Measurements from ENCODE around the gene PACS2. TPM values are rescaled to one million over a fixed set of nuclear protein-coding genes. Genes with fewer than 3 reads are reported as not detected.

The PACS2 gene
- total RNA-seq, 1 experiment from 2014 or later: 43.3 TPM

DNA sequence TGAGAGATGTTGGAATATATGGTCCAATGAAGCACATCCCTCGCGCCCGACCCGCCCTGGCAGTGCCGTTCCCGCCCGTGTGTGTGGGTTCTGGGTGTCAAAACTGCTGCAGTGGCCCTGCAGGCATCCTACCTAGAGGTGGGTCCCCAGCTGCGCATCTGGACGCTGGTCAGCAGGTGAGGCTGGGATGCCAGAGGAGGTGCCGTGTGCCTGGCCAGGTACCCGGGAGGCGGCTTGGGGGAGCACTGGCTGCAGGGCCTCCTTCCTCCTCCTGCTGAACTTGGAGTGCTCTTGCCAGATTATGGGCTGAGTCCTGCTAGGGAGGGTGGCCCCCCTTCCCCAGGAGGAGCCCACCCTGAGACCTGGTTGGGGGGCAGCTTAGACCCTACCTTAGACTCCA, 110.3 kb downstream of the PACS2 start:
- H2AFZ ChIP-seq: no peak overlapping the region
- H3K4me3 ChIP-seq: no peak overlapping the region
- H3K4me2 ChIP-seq: no peak overlapping the region
- H3K4me1 ChIP-seq (replicated peaks; ENCODE audit: insufficient read depth): peaks cover 12% of the 10 kb centered on the region
- peaks cover 10% of the 10 kb centered on the region for H3F3A ChIP-seq (ENCODE audit: insufficient read depth, low read depth)
- peaks cover 87% of the 10 kb centered on the region for H3K79me2 ChIP-seq (ENCODE audit: low read depth)
- TF ChIP-seq, protein P1, sequence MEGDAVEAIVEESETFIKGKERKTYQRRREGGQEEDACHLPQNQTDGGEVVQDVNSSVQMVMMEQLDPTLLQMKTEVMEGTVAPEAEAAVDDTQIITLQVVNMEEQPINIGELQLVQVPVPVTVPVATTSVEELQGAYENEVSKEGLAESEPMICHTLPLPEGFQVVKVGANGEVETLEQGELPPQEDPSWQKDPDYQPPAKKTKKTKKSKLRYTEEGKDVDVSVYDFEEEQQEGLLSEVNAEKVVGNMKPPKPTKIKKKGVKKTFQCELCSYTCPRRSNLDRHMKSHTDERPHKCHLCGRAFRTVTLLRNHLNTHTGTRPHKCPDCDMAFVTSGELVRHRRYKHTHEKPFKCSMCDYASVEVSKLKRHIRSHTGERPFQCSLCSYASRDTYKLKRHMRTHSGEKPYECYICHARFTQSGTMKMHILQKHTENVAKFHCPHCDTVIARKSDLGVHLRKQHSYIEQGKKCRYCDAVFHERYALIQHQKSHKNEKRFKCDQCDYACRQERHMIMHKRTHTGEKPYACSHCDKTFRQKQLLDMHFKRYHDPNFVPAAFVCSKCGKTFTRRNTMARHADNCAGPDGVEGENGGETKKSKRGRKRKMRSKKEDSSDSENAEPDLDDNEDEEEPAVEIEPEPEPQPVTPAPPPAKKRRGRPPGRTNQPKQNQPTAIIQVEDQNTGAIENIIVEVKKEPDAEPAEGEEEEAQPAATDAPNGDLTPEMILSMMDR (conservative IDR thresholded peaks at IDR 0.05): no peak
- no peak for TF ChIP-seq EZH2 (IDR thresholded peaks at IDR 0.05; ENCODE audit: low read depth)
- CTCF ChIA-PET: no interaction called here
- H4K20me1 ChIP-seq (ENCODE audit: insufficient read depth): peaks cover 59% of the 10 kb centered on the region
- no TSS peak for BruUV-seq (replicated peaks)
- H3K27ac ChIP-seq: no peak overlapping the region
- POLR2A ChIA-PET (ENCODE audit: unreplicated experiment): no interaction called here
- H3K9me2 ChIP-seq (ENCODE audit: insufficient read depth): no peaks in the 10 kb centered on the region
- no peaks in the 10 kb centered on the region for H3K27me3 ChIP-seq (ENCODE audit: insufficient read depth, low read depth)
- intact Hi-C loops (cut with micrococcal nuclease; ENCODE audit: unreplicated experiment): no loop called here
- H3K36me3 ChIP-seq (ENCODE audit: low read depth): no peaks in the 10 kb centered on the region
- H3K9me3 ChIP-seq (ENCODE audit: insufficient read depth, low read depth): no peaks in the 10 kb centered on the region
- no peak for DNase-seq

- Histone ChIP-seq H3K36me3 (ENCODE audit: low read depth) (no peaks in the 10 kb centered on the region), H3K79me2 (ENCODE audit: low read depth) (peaks cover 87% of the 10 kb centered on the region), H4K20me1 (ENCODE audit: insufficient read depth) (peaks cover 67% of the 10 kb centered on the region), H3K9me3 (ENCODE audit: insufficient read depth, low read depth) (no peaks in the 10 kb centered on the region), H3K4me2 (no peak overlapping the region), H2AFZ (no peak overlapping the region), H3K27ac (no peak overlapping the region), H3K9me2 (ENCODE audit: insufficient read depth) (no peaks in the 10 kb centered on the region), H3K27me3 (ENCODE audit: insufficient read depth, low read depth) (no peaks in the 10 kb centered on the region), H3K4me3 (no peak overlapping the region), H3F3A (ENCODE audit: insufficient read depth, low read depth) (peaks cover 17% of the 10 kb centered on the region), H3K4me1 (replicated peaks; ENCODE audit: insufficient read depth) (peaks cover 20% of the 10 kb centered on the region)
- TF ChIP-seq, protein P1 (conservative IDR thresholded peaks at IDR 0.05): no peak
- TF ChIP-seq EZH2 (IDR thresholded peaks at IDR 0.05; ENCODE audit: low read depth): no peak
- intact Hi-C loops (cut with micrococcal nuclease; ENCODE audit: unreplicated experiment): no loop called here
- POLR2A ChIA-PET (ENCODE audit: unreplicated experiment): no interaction called here
- CTCF ChIA-PET: no interaction called here
- no peak for DNase-seq
- no TSS peak for BruUV-seq (replicated peaks)
Observed at GRCh38 chr14:105425823-105426247, 111.3 kb downstream of the PACS2 start.

DNA sequence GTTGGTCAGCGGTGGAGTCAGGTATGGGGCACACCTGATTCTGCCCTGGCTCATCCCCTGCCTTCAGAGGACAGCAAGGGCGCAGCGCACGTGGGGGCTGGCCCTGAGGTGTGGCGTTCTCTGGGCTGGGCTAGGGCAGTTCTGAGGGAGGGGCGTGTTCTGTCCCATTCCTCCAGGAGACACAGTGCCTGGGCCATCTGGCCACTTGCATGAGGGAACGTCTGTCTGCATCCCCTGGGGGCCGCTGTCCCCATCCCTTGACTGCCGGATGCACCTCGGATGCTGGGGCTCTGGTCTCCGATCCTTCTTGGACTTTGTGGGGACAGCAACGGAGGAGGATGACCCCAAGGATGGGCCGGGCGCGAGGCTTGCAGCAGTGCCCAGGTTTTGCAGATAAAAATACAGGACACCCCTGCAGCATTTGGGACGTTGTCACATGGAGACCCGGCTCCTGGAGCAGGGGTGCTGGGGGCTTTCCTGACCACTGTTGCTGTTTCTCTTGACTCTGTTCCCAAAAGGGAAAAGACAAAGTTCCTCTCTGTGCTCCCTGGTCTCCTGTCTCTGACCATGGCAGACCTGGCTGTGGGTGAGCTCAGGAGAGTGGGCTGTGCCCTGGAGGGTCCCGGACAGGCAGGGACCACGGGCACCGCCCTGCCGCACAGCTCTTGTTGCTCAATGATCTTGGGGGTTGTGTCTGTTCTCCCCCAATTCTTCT, 112.0 kb downstream of the PACS2 start:
- Histone ChIP-seq H3K79me2 (ENCODE audit: low read depth) (peaks cover 87% of the 10 kb centered on the region), H3K9me3 (ENCODE audit: insufficient read depth, low read depth) (no peaks in the 10 kb centered on the region), H3K36me3 (ENCODE audit: low read depth) (no peaks in the 10 kb centered on the region), H2AFZ (no peak overlapping the region), H3K4me2 (no peak overlapping the region), H4K20me1 (ENCODE audit: insufficient read depth) (peaks cover 72% of the 10 kb centered on the region), H3K27ac (no peak overlapping the region), H3F3A (ENCODE audit: insufficient read depth, low read depth) (peaks cover 24% of the 10 kb centered on the region), H3K4me3 (no peak overlapping the region), H3K4me1 (replicated peaks; ENCODE audit: insufficient read depth) (peaks cover 16% of the 10 kb centered on the region), H3K9me2 (ENCODE audit: insufficient read depth) (no peaks in the 10 kb centered on the region), H3K27me3 (ENCODE audit: insufficient read depth, low read depth) (no peaks in the 10 kb centered on the region)
- POLR2A ChIA-PET (ENCODE audit: unreplicated experiment): no interaction called here
- TF ChIP-seq, protein P1 (conservative IDR thresholded peaks at IDR 0.05): no peak
- no peak for TF ChIP-seq EZH2 (IDR thresholded peaks at IDR 0.05; ENCODE audit: low read depth)
- no TSS peak for BruUV-seq (replicated peaks)
- DNase-seq: no peak
- intact Hi-C loops (cut with micrococcal nuclease; ENCODE audit: unreplicated experiment): no loop called here
- CTCF ChIA-PET: no interaction called here

All from PC-9 (cell line).